Endothelial cell of hepatic sinusoid (primary cell): ENCODE data around the gene KRTAP12-2.
"Not testable (repeated sequence)": the region's sequence is repeated elsewhere in the genome, so short reads cannot be mapped to it uniquely, and the experiment has no call there.

Experiments used
- in situ Hi-C: cut with HindIII; loops from 2 replicates; pipeline ENCODE4 v1.10.0; 2017; ENCODE audit warnings: low sequenced_read_pairs

The KRTAP12-2 gene

GRCh38 chr21:44686000-44686781, 19.5 kb upstream of the KRTAP12-2 start:
- in situ Hi-C loops = no loop called here

GRCh38 chr21:44685050-44685449, 18.3 kb upstream of the KRTAP12-2 start:
- in situ Hi-C loops = not testable (repeated sequence)

- in situ Hi-C loops = no loop called here
Measured at GRCh38 chr21:44684483-44684882, 17.8 kb upstream of the KRTAP12-2 start.

GRCh38 chr21:44684077-44684476, 17.4 kb upstream of the KRTAP12-2 start:
- in situ Hi-C loops = no loop called here

- in situ Hi-C loops = no loop called here
Measured at GRCh38 chr21:44682580-44683151, 15.9 kb upstream of the KRTAP12-2 start.

GRCh38 chr21:44681861-44682579, 15.3 kb upstream of the KRTAP12-2 start, which contains the start of gene KRTAP12-1:
Gene KRTAP12-1, minus strand, starts transcription at chr21:44682163. Its CDS starts 40 bp downstream, at chr21:44682123.
- in situ Hi-C loops = no loop called here

- in situ Hi-C loops = no loop called here
Measured at GRCh38 chr21:44681152-44681551, 14.4 kb upstream of the KRTAP12-2 start.

GRCh38 chr21:44677881-44678280, 11.2 kb upstream of the KRTAP12-2 start:
- in situ Hi-C loops = no loop called here

GRCh38 chr21:44671911-44672310, 5.2 kb upstream of the KRTAP12-2 start:
- in situ Hi-C loops = no loop called here

GRCh38 chr21:44670642-44671432, 4.1 kb upstream of the KRTAP12-2 start:
- in situ Hi-C loops = no loop called here

- in situ Hi-C loops = no loop called here
Measured at GRCh38 chr21:44667612-44668011, 885 bp upstream of the KRTAP12-2 start.

GRCh38 chr21:44664691-44665090, 2.0 kb downstream of the KRTAP12-2 start:
- in situ Hi-C loops = loop anchor here (5.0 kb wide), 1 partner anchor 73 kb away; no protein-coding TSS in a partner anchor

GRCh38 chr21:44661567-44661966, 5.2 kb downstream of the KRTAP12-2 start:
- in situ Hi-C loops = loop anchor here (5.0 kb wide), 1 partner anchor 76 kb away; no protein-coding TSS in a partner anchor

- in situ Hi-C loops = no loop called here
Measured at GRCh38 chr21:44658913-44659595, 7.7 kb downstream of the KRTAP12-2 start.

GRCh38 chr21:44658541-44658910, 8.2 kb downstream of the KRTAP12-2 start:
- in situ Hi-C loops = no loop called here

- in situ Hi-C loops = no loop called here
Measured at GRCh38 chr21:44657635-44658540, 8.8 kb downstream of the KRTAP12-2 start, which contains the start of gene KRTAP12-3. Gene KRTAP12-3, plus strand, starts transcription at chr21:44657932. Its CDS starts 48 bp downstream, at chr21:44657980.

- in situ Hi-C loops = no loop called here
Measured at GRCh38 chr21:44656868-44657267, 9.9 kb downstream of the KRTAP12-2 start.

- in situ Hi-C loops = loop anchor here (5.0 kb wide), 1 partner anchor 38 kb away; no protein-coding TSS in a partner anchor
Measured at GRCh38 chr21:44654576-44655175, 12.1 kb downstream of the KRTAP12-2 start, which contains the start of gene KRTAP12-4. Gene KRTAP12-4, minus strand, starts transcription at chr21:44654659. Its CDS starts 45 bp downstream, at chr21:44654614.
